Liver (tissue), 3 donors: ENCODE data around the gene LRP3.

Source experiments
- ATF3 ChIP-seq: IDR thresholded peaks from 2 replicates; pipeline ENCODE4 v1.6.1; 2016; ENCODE audit warnings: antibody characterized with exemption
- EGR1 ChIP-seq, 2 donors: IDR thresholded peaks; 2 replicates each; pipeline ENCODE4 v1.6.1; 2016 to 2018; ENCODE audit warnings: antibody characterized with exemption in 2 of 2, low read depth in 2 of 2
- GABPA ChIP-seq, 2 donors: IDR thresholded peaks in 1 of 2; conservative IDR thresholded peaks in 1 of 2; 2 replicates each; pipeline ENCODE4 v1.6.1; 2016; ENCODE audit warnings: antibody characterized with exemption in 2 of 2, mild to moderate bottlenecking in 1 of 2, moderate library complexity in 1 of 2
- MAX ChIP-seq: IDR thresholded peaks from 2 replicates; pipeline ENCODE4 v1.6.1; 2016; ENCODE audit warnings: antibody characterized with exemption
- RXRA ChIP-seq, 2 donors: IDR thresholded peaks; 2 replicates each; pipeline ENCODE4 v1.6.1; 2017 to 2018; ENCODE audit warnings: antibody characterized with exemption in 2 of 2, mild to moderate bottlenecking in 1 of 2
- TF ChIP-seq, protein P1 (sequence below): fragments of 150-350 bp; IDR thresholded peaks from 2 replicates; pipeline ENCODE4 v1.5.1; 2017; ENCODE audit warnings: improper control_type of control experiment, low read depth, low read length; ENCODE audit not compliant: missing input control
- TF ChIP-seq, protein P2 (sequence below): IDR thresholded peaks from 2 replicates; pipeline ENCODE4 v1.6.1; 2016; ENCODE audit warnings: antibody characterized with exemption, mild to moderate bottlenecking
- TF ChIP-seq, protein P3 (sequence below): IDR thresholded peaks from 2 replicates; pipeline ENCODE4 v1.6.1; 2016; ENCODE audit warnings: antibody characterized with exemption
- donor health status: healthy.
- donor health status: healthy.

DNA sequence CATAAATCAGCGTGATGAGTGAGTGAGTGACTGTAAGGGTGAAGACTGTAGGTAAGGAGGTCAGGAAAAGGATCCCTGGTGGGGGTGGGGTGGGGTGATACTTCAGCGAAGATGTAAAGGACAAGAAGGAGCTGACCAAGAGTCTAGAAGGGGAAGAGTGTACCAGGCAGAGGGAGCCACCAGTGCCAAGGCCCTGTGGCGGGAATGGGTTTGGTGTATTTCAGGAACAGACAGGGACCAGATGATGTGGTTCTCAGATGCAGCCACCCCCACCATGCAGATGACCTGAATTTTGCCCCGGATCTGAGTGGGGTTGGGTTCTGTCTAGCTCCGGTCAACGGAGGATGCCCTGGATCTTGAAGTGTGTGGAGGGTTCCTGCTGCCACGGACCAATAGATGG, 61.7 kb downstream of the LRP3 start:
- TF ChIP-seq RXRA (IDR thresholded peaks at IDR 0.05) (no peak), GABPA (IDR thresholded peaks at IDR 0.05 in 1 of 2, conservative IDR thresholded peaks at IDR 0.05 in 1 of 2) (no peak), MAX (no peak), ATF3 (no peak), EGR1 (IDR thresholded peaks at IDR 0.05; ENCODE audit: low read depth in 2 of 2) (no peak)
- TF ChIP-seq, protein P1, sequence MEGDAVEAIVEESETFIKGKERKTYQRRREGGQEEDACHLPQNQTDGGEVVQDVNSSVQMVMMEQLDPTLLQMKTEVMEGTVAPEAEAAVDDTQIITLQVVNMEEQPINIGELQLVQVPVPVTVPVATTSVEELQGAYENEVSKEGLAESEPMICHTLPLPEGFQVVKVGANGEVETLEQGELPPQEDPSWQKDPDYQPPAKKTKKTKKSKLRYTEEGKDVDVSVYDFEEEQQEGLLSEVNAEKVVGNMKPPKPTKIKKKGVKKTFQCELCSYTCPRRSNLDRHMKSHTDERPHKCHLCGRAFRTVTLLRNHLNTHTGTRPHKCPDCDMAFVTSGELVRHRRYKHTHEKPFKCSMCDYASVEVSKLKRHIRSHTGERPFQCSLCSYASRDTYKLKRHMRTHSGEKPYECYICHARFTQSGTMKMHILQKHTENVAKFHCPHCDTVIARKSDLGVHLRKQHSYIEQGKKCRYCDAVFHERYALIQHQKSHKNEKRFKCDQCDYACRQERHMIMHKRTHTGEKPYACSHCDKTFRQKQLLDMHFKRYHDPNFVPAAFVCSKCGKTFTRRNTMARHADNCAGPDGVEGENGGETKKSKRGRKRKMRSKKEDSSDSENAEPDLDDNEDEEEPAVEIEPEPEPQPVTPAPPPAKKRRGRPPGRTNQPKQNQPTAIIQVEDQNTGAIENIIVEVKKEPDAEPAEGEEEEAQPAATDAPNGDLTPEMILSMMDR, result no peak
- TF ChIP-seq, protein P2, sequence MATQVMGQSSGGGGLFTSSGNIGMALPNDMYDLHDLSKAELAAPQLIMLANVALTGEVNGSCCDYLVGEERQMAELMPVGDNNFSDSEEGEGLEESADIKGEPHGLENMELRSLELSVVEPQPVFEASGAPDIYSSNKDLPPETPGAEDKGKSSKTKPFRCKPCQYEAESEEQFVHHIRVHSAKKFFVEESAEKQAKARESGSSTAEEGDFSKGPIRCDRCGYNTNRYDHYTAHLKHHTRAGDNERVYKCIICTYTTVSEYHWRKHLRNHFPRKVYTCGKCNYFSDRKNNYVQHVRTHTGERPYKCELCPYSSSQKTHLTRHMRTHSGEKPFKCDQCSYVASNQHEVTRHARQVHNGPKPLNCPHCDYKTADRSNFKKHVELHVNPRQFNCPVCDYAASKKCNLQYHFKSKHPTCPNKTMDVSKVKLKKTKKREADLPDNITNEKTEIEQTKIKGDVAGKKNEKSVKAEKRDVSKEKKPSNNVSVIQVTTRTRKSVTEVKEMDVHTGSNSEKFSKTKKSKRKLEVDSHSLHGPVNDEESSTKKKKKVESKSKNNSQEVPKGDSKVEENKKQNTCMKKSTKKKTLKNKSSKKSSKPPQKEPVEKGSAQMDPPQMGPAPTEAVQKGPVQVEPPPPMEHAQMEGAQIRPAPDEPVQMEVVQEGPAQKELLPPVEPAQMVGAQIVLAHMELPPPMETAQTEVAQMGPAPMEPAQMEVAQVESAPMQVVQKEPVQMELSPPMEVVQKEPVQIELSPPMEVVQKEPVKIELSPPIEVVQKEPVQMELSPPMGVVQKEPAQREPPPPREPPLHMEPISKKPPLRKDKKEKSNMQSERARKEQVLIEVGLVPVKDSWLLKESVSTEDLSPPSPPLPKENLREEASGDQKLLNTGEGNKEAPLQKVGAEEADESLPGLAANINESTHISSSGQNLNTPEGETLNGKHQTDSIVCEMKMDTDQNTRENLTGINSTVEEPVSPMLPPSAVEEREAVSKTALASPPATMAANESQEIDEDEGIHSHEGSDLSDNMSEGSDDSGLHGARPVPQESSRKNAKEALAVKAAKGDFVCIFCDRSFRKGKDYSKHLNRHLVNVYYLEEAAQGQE, result no peak
- TF ChIP-seq, protein P3, sequence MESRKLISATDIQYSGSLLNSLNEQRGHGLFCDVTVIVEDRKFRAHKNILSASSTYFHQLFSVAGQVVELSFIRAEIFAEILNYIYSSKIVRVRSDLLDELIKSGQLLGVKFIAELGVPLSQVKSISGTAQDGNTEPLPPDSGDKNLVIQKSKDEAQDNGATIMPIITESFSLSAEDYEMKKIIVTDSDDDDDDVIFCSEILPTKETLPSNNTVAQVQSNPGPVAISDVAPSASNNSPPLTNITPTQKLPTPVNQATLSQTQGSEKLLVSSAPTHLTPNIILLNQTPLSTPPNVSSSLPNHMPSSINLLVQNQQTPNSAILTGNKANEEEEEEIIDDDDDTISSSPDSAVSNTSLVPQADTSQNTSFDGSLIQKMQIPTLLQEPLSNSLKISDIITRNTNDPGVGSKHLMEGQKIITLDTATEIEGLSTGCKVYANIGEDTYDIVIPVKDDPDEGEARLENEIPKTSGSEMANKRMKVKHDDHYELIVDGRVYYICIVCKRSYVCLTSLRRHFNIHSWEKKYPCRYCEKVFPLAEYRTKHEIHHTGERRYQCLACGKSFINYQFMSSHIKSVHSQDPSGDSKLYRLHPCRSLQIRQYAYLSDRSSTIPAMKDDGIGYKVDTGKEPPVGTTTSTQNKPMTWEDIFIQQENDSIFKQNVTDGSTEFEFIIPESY, result no peak
